Measurements from ENCODE around the gene HIPK1. TPM values are rescaled to one million over a fixed set of nuclear protein-coding genes. Genes with fewer than 3 reads are reported as not detected.

HIPK1 gene
- total and polyA plus RNA-seq, 2 experiments from 2014 or later, result 7.6 to 23.6 TPM

DNA sequence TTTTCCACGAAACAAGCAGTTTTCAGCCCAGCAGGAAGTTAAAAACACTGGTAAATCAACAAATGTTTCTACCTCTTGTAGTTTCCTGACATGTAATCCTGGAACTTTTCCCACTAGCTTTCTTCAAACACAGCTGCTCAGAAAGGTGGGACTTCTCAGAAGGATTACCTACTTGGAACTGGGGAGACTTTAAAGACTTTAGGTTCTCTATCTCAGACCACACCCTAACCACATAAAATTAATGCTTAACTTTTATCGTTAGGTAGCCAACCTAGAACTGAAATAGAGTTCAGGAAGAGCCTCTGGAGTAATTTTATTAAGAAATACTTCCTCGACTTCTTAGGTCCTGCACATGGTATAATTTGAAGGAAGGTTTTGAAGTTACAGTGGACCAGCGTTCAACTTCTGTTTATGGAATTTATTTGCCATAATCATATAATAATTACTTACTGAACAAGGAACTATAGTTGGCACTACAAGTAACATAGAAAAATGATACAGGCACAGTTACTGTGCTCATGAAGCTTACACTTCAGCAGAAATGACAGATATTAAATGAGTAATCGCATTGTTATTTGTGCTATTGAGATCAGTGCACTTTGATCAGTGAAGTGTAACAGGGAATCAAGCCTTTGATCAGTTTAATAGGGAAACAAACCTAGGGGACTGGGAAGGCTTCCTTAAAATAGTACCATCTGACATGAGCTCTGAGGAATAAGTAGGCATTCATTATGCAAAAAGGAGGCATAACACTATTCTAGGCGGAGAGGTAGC is 41.5 kb upstream of the HIPK1 start, which contains the start of gene BCL2L15:
TSS of gene BCL2L15 (minus strand) at position 180 of the 774 bp plus-strand sequence. CDS start 206 bp downstream, outside the sequence.
- H3K4me2 ChIP-seq (ENCODE audit: unreplicated experiment), result no peak within 1 kb of the TSS
- no peak for TF ChIP-seq EZH2phosphoT487 (IDR thresholded peaks at IDR 0.05; ENCODE audit: insufficient read depth, low read depth)
- TF ChIP-seq EZH2 (IDR thresholded peaks at IDR 0.05; ENCODE audit: insufficient read depth, poor library complexity, severe bottlenecking), result no peak
- DNase-seq, result no peak
- no peaks in the 10 kb centered on the region for H3K79me2 ChIP-seq (ENCODE audit: insufficient read depth)
- no peaks in the 10 kb centered on the region for H3K9me3 ChIP-seq (ENCODE audit: low read depth)
- H3K36me3 ChIP-seq (ENCODE audit: low read depth), result no peaks in the 10 kb centered on the region
- no peak within 1 kb of the TSS for H2AFZ ChIP-seq
- H3K27ac ChIP-seq, result no peak within 1 kb of the TSS
- H3K4me1 ChIP-seq (ENCODE audit: insufficient read depth), result no peaks in the 10 kb centered on the region
- H3K9ac ChIP-seq, result no peak within 1 kb of the TSS
- in situ Hi-C loops (cut with MboI), result no loop called here
- WGBS, 2 experiments (ENCODE audit: low coverage in 1 of 2, low lambda C conversion rate in 2 of 2, missing lambda C conversion rate in 2 of 2), result 86 to 88% methylated on average over 6 of the region's 6 CpGs
- H3K9me2 ChIP-seq (ENCODE audit: insufficient read depth), result no peaks in the 10 kb centered on the region
- no peaks in the 10 kb centered on the region for H3F3A ChIP-seq (ENCODE audit: insufficient read depth)
- no peaks in the 10 kb centered on the region for H3K27me3 ChIP-seq (replicated peaks; ENCODE audit: insufficient read depth)
- H3K4me3 ChIP-seq, result no peak within 1 kb of the TSS
- no peaks in the 10 kb centered on the region for H4K20me1 ChIP-seq (ENCODE audit: insufficient read depth)

DNA sequence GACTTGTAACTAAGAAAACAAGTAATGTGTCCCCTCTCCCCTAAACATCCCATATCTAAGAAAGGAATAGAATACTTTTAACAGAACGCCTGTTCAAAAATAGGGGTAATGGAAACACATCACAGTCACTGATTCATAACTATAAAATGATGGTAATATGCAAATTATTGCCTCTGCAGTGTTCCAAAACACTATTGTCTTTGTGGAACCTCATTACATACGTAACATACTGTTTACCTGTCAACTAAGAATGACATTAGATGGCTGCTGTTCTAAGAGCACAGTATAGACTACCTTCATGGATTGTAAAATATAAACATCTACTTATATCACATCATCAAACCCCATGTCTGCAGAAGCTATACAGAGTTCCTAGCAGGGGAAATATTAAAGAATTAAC is 38.3 kb upstream of the HIPK1 start:
- H3K27me3 ChIP-seq (replicated peaks; ENCODE audit: insufficient read depth), result no peaks in the 10 kb centered on the region
- H3K79me2 ChIP-seq (ENCODE audit: insufficient read depth), result no peaks in the 10 kb centered on the region
- no peaks in the 10 kb centered on the region for H3K9me3 ChIP-seq (ENCODE audit: low read depth)
- H3K4me3 ChIP-seq, result no peak overlapping the region
- no peaks in the 10 kb centered on the region for H3K4me1 ChIP-seq (ENCODE audit: insufficient read depth)
- H3K9ac ChIP-seq, result no peak overlapping the region
- H3K9me2 ChIP-seq (ENCODE audit: insufficient read depth), result no peaks in the 10 kb centered on the region
- DNase-seq, result no peak
- TF ChIP-seq EZH2phosphoT487 (IDR thresholded peaks at IDR 0.05; ENCODE audit: insufficient read depth, low read depth), result no peak
- TF ChIP-seq EZH2 (IDR thresholded peaks at IDR 0.05; ENCODE audit: insufficient read depth, poor library complexity, severe bottlenecking), result no peak
- H3K4me2 ChIP-seq (ENCODE audit: unreplicated experiment), result no peak overlapping the region
- no peak overlapping the region for H3K27ac ChIP-seq
- in situ Hi-C loops (cut with MboI), result no loop called here
- no peak overlapping the region for H2AFZ ChIP-seq
- 64 to 67% methylated on average over 2 of the region's 2 CpGs for WGBS, 2 experiments (ENCODE audit: low coverage in 1 of 2, low lambda C conversion rate in 2 of 2, missing lambda C conversion rate in 2 of 2)
- peaks cover 10% of the 10 kb centered on the region; the same call in 1 of the 2 replicates for H3F3A ChIP-seq (ENCODE audit: insufficient read depth)
- no peaks in the 10 kb centered on the region for H3K36me3 ChIP-seq (ENCODE audit: low read depth)
- no peaks in the 10 kb centered on the region for H4K20me1 ChIP-seq (ENCODE audit: insufficient read depth)

DNA sequence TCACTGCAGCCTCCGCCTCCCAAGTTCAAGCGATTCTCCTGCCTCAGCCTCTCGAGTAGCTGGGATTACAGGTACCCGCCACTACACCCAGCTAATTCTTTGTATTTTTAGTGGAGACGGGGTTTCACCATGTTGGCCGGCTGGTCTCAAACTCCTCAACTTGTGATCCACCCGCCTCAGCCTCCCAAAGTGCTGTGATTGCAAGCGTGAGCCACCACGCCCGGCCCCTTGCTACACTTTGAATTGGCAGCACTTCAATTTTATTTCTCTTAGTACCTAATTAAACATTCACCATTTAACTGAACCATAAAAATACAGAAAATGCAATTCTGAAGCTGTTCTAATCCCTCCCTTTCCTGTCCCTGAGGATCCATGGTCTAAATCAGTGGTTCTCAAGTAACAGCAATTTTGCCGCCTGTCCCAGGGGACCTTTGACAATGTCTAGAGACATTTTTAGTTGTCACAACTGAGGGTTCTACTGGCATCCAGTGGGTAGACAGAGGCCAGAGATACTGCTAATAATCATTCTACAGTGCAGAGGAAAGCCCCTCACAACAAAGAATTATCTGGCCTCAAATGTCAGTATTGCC is 37.4 kb upstream of the HIPK1 start:
- no peaks in the 10 kb centered on the region for H3K9me2 ChIP-seq (ENCODE audit: insufficient read depth)
- TF ChIP-seq EZH2phosphoT487 (IDR thresholded peaks at IDR 0.05; ENCODE audit: insufficient read depth, low read depth), result no peak
- no peak for TF ChIP-seq EZH2 (IDR thresholded peaks at IDR 0.05; ENCODE audit: insufficient read depth, poor library complexity, severe bottlenecking)
- no peak overlapping the region for H3K9ac ChIP-seq
- H2AFZ ChIP-seq, result no peak overlapping the region
- in situ Hi-C loops (cut with MboI), result no loop called here
- H4K20me1 ChIP-seq (ENCODE audit: insufficient read depth), result no peaks in the 10 kb centered on the region
- H3K79me2 ChIP-seq (ENCODE audit: insufficient read depth), result no peaks in the 10 kb centered on the region
- no peaks in the 10 kb centered on the region for H3K4me1 ChIP-seq (ENCODE audit: insufficient read depth)
- H3K9me3 ChIP-seq (ENCODE audit: low read depth), result no peaks in the 10 kb centered on the region
- H3F3A ChIP-seq (ENCODE audit: insufficient read depth), result peaks cover 10% of the 10 kb centered on the region; the same call in 1 of the 2 replicates
- no peak overlapping the region for H3K4me3 ChIP-seq
- H3K4me2 ChIP-seq (ENCODE audit: unreplicated experiment), result no peak overlapping the region
- H3K27me3 ChIP-seq (replicated peaks; ENCODE audit: insufficient read depth), result no peaks in the 10 kb centered on the region
- 0 out of 2 replicates have a peak, but pooled peaks cover 1% of the 10 kb centered on the region for H3K36me3 ChIP-seq (ENCODE audit: low read depth)
- no peak overlapping the region for H3K27ac ChIP-seq
- no peak for DNase-seq
- WGBS, 2 experiments (ENCODE audit: low coverage in 1 of 2, low lambda C conversion rate in 2 of 2, missing lambda C conversion rate in 2 of 2), result 90 to 91% methylated on average over 11 of the region's 11 CpGs

DNA sequence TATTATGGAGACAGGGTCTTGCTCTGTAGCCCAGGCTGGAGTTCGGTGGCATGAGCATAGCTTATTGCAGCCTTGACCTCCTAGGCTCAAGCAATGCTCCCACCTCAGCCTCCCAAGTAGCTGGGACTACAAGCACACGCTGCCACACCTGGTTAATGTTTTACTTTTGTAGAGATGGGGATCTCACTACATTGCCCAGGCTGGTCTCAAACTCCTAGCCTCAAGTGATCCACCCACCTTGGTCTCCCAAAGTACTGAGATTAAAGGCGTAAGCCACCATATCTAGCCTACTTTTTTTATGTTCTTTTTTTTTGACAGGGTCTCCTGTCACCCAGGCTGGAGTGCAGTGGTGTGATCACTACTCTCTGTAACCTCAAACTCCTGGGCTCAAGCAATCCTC is 35.9 kb upstream of the HIPK1 start:
- H3K9me2 ChIP-seq (ENCODE audit: insufficient read depth), result no peaks in the 10 kb centered on the region
- H3K4me3 ChIP-seq, result no peak overlapping the region
- DNase-seq, result no peak
- H4K20me1 ChIP-seq (ENCODE audit: insufficient read depth), result no peaks in the 10 kb centered on the region
- H3K36me3 ChIP-seq (ENCODE audit: low read depth), result peaks cover 16% of the 10 kb centered on the region; the same call in 1 of the 2 replicates
- peaks cover 10% of the 10 kb centered on the region; the same call in 1 of the 2 replicates for H3F3A ChIP-seq (ENCODE audit: insufficient read depth)
- H3K79me2 ChIP-seq (ENCODE audit: insufficient read depth), result no peaks in the 10 kb centered on the region
- H3K9me3 ChIP-seq (ENCODE audit: low read depth), result no peaks in the 10 kb centered on the region
- H3K27ac ChIP-seq, result no peak overlapping the region
- TF ChIP-seq EZH2phosphoT487 (IDR thresholded peaks at IDR 0.05; ENCODE audit: insufficient read depth, low read depth), result no peak
- TF ChIP-seq EZH2 (IDR thresholded peaks at IDR 0.05; ENCODE audit: insufficient read depth, poor library complexity, severe bottlenecking), result no peak
- H3K4me1 ChIP-seq (ENCODE audit: insufficient read depth), result no peaks in the 10 kb centered on the region
- H3K9ac ChIP-seq, result no peak overlapping the region
- no peak overlapping the region for H2AFZ ChIP-seq
- WGBS, 2 experiments (ENCODE audit: low coverage in 1 of 2, low lambda C conversion rate in 2 of 2, missing lambda C conversion rate in 2 of 2), result 96 to 100% methylated on average over 3 of the region's 3 CpGs
- in situ Hi-C loops (cut with MboI), result no loop called here
- no peak overlapping the region for H3K4me2 ChIP-seq (ENCODE audit: unreplicated experiment)
- no peaks in the 10 kb centered on the region for H3K27me3 ChIP-seq (replicated peaks; ENCODE audit: insufficient read depth)
